MM.1S (cell line): ENCODE results near the gene MSRB1.
"Not testable (repeated sequence)": the region's sequence is repeated elsewhere in the genome, so short reads cannot be mapped to it uniquely, and the experiment has no call there.

Source experiments
- DNase-seq: peaks from one replicate; pipeline ENCODE4 v3.0.0-alpha.2; 2015
- H2AFZ ChIP-seq: fragments of 300-600 bp; sonication (generic); 2 replicates; pipeline ENCODE4 v1.6.0; 2016; ENCODE audit warnings: antibody characterized with exemption, low read length
- H3F3A ChIP-seq: fragments of 300-600 bp; sonication (generic); 2 replicates; pipeline ENCODE4 v1.6.1; 2016; ENCODE audit warnings: mild to moderate bottlenecking, antibody characterized with exemption, low read length, moderate library complexity, mixed read lengths; ENCODE audit not compliant: insufficient read depth
- H3K27ac ChIP-seq: fragments of 300-600 bp; sonication (generic); 2 replicates; pipeline ENCODE4 v1.5.1; 2016; ENCODE audit warnings: mild to moderate bottlenecking, low read length
- H3K27me3 ChIP-seq: fragments of 300-600 bp; sonication (generic); replicated peaks from 2 replicates; pipeline ENCODE4 v1.6.0; 2016; ENCODE audit warnings: low read length; ENCODE audit not compliant: insufficient read depth
- H3K36me3 ChIP-seq: fragments of 300-600 bp; sonication (generic); replicated peaks from 2 replicates; pipeline ENCODE4 v1.6.1; 2016; ENCODE audit warnings: mild to moderate bottlenecking, low read length, mixed read lengths; ENCODE audit not compliant: insufficient read depth
- H3K4me1 ChIP-seq: fragments of 300-600 bp; sonication (generic); 2 replicates; pipeline ENCODE4 v1.6.1; 2016; ENCODE audit warnings: low read length, mixed read lengths
- H3K4me2 ChIP-seq: fragments of 300-600 bp; sonication (generic); 2 replicates; pipeline ENCODE4 v1.6.0; 2016; ENCODE audit warnings: low read depth, low read length
- H3K4me3 ChIP-seq: fragments of 300-600 bp; sonication (generic); 2 replicates; pipeline ENCODE4 v1.5.1; 2016; ENCODE audit warnings: low read length, mixed read lengths
- H3K79me2 ChIP-seq: fragments of 300-600 bp; sonication (generic); 2 replicates; pipeline ENCODE4 v1.6.1; 2016; ENCODE audit warnings: mixed run types, low read length, mixed read lengths
- H3K9ac ChIP-seq: fragments of 300-600 bp; sonication (generic); 2 replicates; pipeline ENCODE4 v1.6.1; 2016; ENCODE audit warnings: low read length, mixed read lengths
- H3K9me2 ChIP-seq: fragments of 300-600 bp; sonication (generic); replicated peaks from 2 replicates; pipeline ENCODE4 v1.6.1; 2016; ENCODE audit warnings: mild to moderate bottlenecking, low read length, mixed read lengths; ENCODE audit not compliant: insufficient read depth
- H3K9me3 ChIP-seq: fragments of 300-600 bp; sonication (generic); replicated peaks from 2 replicates; pipeline ENCODE4 v1.6.1; 2016; ENCODE audit warnings: mild to moderate bottlenecking, low read length, mixed read lengths; ENCODE audit not compliant: insufficient read depth
- H4K20me1 ChIP-seq: fragments of 300-600 bp; sonication (generic); 2 replicates; pipeline ENCODE4 v1.6.1; 2016; ENCODE audit warnings: mild to moderate bottlenecking, low read length, moderate library complexity, mixed read lengths; ENCODE audit not compliant: insufficient read depth
- EZH2 ChIP-seq: fragments of 300-600 bp; sonication (generic); optimal IDR thresholded peaks from 2 replicates; pipeline ENCODE3; 2017; ENCODE audit warnings: low read depth, mild to moderate bottlenecking, antibody characterized with exemption, low read length, mixed read lengths
- EZH2phosphoT487 ChIP-seq: fragments of 300-600 bp; sonication (generic); IDR thresholded peaks from 2 replicates; pipeline ENCODE4 v1.6.1; 2018; ENCODE audit warnings: antibody characterized with exemption, low read length
- TF ChIP-seq, protein P1 (sequence below): fragments of 300-600 bp; sonication (generic); IDR thresholded peaks from 2 replicates; pipeline ENCODE4 v1.5.1; 2016; ENCODE audit warnings: antibody characterized with exemption, low read length, mixed read lengths

Gene MSRB1

DNA sequence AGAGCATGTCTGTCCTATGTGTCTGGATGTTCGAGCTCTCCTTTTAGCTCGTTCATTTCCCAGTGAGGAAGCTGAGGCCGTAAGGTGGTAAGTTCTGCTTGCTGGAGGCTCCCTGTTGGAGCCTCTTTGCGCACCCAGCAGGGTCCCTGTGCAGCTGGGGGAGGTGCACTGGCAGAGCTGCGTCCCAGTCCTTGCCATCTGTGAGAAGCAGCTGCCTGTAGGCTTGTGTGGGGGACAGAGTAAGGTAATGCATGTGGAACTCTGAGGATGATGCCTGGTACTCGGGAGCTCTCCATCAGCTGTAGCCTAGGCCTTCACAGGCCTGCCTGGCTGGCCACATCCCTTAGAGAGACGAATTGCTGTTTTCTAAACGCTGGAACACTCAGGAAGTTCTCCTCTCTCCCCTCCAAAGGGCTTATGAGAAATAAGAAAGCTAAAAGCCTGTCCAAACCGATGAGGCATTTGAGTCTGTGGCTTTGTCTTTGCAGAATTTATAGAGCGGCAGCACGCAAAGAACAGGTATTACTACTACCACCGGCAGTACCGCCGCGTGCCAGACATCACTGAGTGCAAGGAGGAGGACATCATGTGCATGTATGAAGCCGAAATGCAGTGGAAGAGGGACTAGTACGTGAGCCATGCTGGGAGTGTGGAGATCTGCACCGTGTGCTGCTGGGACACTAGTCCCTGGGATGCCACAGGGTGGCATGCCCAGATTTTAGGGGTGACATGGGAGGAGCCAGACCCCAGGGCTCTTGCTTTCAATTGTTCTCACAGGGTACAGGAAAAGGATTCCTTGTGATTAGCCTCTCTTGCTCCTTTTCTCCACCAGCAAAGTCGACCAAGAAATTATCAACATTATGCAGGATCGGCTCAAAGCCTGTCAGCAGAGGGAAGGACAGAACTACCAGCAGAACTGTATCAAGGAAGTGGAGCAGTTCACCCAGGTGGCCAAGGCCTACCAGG lies 17.9 kb upstream of the MSRB1 start:
- peaks cover 17% of the 10 kb centered on the region for H3K36me3 ChIP-seq
- TF ChIP-seq, protein P1, sequence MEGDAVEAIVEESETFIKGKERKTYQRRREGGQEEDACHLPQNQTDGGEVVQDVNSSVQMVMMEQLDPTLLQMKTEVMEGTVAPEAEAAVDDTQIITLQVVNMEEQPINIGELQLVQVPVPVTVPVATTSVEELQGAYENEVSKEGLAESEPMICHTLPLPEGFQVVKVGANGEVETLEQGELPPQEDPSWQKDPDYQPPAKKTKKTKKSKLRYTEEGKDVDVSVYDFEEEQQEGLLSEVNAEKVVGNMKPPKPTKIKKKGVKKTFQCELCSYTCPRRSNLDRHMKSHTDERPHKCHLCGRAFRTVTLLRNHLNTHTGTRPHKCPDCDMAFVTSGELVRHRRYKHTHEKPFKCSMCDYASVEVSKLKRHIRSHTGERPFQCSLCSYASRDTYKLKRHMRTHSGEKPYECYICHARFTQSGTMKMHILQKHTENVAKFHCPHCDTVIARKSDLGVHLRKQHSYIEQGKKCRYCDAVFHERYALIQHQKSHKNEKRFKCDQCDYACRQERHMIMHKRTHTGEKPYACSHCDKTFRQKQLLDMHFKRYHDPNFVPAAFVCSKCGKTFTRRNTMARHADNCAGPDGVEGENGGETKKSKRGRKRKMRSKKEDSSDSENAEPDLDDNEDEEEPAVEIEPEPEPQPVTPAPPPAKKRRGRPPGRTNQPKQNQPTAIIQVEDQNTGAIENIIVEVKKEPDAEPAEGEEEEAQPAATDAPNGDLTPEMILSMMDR = no peak
- TF ChIP-seq EZH2phosphoT487 (no peak), EZH2 (no peak)
- DNase-seq = no peak

DNA sequence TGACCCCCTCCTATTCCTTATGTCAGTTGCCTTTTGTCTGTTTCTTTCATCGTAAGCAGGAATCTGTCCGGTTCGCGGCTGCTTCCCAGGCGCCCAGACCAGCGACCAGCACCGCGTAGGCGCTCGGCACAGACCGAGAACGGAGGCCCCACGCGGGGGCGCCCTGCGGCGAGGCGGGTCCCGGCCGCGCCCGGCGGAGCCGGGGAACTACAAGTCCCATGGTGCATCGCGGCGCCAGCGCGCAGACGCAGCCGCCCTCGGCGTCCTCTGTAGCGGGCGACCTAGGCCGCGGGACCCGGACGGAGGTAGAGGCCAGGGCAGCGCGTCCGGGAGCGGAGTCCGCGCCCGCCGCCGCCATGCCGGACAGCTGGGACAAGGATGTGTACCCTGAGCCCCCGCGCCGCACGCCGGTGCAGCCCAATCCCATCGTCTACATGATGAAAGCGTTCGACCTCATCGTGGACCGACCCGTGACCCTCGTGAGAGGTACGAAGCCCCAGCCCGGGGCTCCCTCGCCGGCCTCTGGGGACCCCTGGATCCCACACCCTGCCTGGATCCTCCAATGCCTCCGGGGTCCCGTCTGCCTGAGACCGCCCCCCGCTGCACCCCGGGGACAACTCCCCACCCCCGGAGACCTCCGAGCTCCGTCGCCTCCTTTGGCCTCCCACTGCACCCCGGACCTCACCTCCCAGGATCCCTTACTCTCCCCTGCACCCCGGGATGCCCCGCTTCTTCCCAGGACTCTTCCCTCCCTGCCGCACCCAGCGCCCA lies 16.5 kb upstream of the MSRB1 start, which contains the start of gene NDUFB10:
TSS of gene NDUFB10 (plus strand) at position 270 of the 771 bp plus-strand sequence. CDS start at position 357, 87 bp downstream.
- DNase-seq = peak; percentile 92
- H3K4me3 ChIP-seq = peak within 1 kb of the TSS; percentile 88
- H3K27me3 ChIP-seq = peaks cover 8% of the 10 kb centered on the region
- H3K9me3 ChIP-seq = no peaks in the 10 kb centered on the region
- H3K9me2 ChIP-seq = no peaks in the 10 kb centered on the region
- TF ChIP-seq EZH2phosphoT487 = no peak
- TF ChIP-seq EZH2 = no peak
- TF ChIP-seq, protein P1 = peak; percentile 80
- peaks cover 29% of the 10 kb centered on the region for H3K79me2 ChIP-seq
- peak within 1 kb of the TSS; percentile 81 for H2AFZ ChIP-seq
- H3F3A ChIP-seq = peaks cover 36% of the 10 kb centered on the region
- H3K4me1 ChIP-seq = peaks cover 15% of the 10 kb centered on the region
- H3K9ac ChIP-seq = peak within 1 kb of the TSS; percentile 91
- H3K36me3 ChIP-seq = peaks cover 17% of the 10 kb centered on the region
- H4K20me1 ChIP-seq = no peaks in the 10 kb centered on the region
- H3K27ac ChIP-seq = no peak within 1 kb of the TSS
- peak within 1 kb of the TSS; percentile 92 for H3K4me2 ChIP-seq

More for the DNA sequence above, 17.9 kb upstream of the MSRB1 start:
- Histone ChIP-seq H3K9ac (no peak overlapping the region), H3K9me3 (no peaks in the 10 kb centered on the region), H3K4me1 (peaks cover 15% of the 10 kb centered on the region), H3K4me2 (peak overlapping the region; percentile 92; the same call in 1 of the 2 replicates), H3K4me3 (peak overlapping the region; percentile 88), H3K27me3 (no peaks in the 10 kb centered on the region), H2AFZ (no peak overlapping the region), H4K20me1 (no peaks in the 10 kb centered on the region), H3F3A (peaks cover 40% of the 10 kb centered on the region), H3K9me2 (no peaks in the 10 kb centered on the region), H3K79me2 (peaks cover 42% of the 10 kb centered on the region), H3K27ac (no peak overlapping the region)

DNA sequence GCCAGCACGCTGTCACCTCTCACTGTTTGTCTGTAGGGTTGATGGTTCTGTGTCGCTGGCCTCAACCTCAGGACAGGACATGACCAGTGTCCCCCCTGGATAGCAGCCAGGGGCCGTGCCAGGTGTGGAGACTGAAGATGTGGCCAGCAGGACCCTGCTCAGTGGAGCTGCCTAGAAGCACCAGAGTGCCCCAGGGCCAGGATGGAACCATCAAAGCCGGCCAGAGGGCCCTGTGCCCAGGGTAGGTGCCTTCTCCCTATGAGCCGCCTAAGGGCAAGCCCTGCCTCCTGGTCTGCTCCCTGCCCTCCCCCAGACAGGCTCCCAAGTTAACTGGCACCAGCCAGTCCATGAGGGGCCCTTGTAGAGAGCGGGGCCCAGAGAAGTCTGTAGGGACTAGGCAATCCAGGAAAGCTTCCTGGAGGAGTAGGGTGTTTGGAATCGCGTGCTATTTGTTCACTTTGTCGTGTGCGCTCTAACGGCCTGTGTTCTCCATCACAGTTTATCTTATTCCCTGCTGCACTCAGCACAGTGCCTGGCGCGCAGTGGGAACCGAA lies 15.8 kb upstream of the MSRB1 start:
- peaks cover 12% of the 10 kb centered on the region for H3K4me1 ChIP-seq
- H2AFZ ChIP-seq = peak overlapping the region; percentile 81
- peak overlapping the region; percentile 88 for H3K4me3 ChIP-seq
- peak overlapping the region; percentile 30; the same call in 1 of the 2 replicates for H3K9ac ChIP-seq
- no peak overlapping the region for H3K27ac ChIP-seq
- no peaks in the 10 kb centered on the region for H4K20me1 ChIP-seq
- DNase-seq = peak; percentile 2
- H3F3A ChIP-seq = peaks cover 30% of the 10 kb centered on the region
- TF ChIP-seq EZH2 (no peak), EZH2phosphoT487 (no peak)
- TF ChIP-seq, protein P1 = no peak
- peaks cover 10% of the 10 kb centered on the region for H3K27me3 ChIP-seq
- H3K9me2 ChIP-seq = no peaks in the 10 kb centered on the region
- peaks cover 23% of the 10 kb centered on the region for H3K79me2 ChIP-seq
- peak overlapping the region; percentile 92 for H3K4me2 ChIP-seq
- peaks cover 14% of the 10 kb centered on the region for H3K36me3 ChIP-seq
- H3K9me3 ChIP-seq = no peaks in the 10 kb centered on the region

DNA sequence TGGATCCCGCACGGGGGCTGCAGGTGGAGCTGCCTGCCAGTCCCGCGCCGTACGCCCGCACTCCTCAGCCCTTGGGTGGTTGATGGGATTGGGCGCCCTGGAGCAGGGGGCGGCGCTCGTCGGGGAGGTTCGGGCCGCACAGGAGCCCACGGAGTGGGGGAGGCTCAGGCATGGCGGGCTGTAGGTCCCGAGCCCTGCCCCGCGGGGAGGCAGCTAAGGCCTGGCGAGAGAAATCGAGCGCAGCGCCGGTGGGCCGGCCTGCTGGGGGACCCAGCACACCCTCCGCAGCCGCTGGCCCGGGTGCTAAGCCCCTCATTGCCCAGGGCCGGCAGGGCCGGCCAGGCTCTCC lies 15.1 kb upstream of the MSRB1 start:
- not testable (repeated sequence) for H3K9ac ChIP-seq, H3K4me1 ChIP-seq, H4K20me1 ChIP-seq, DNase-seq, H3K36me3 ChIP-seq, H2AFZ ChIP-seq, H3K4me3 ChIP-seq, H3K9me2 ChIP-seq, H3K9me3 ChIP-seq, H3K27ac ChIP-seq, H3K4me2 ChIP-seq
- Histone ChIP-seq H3K27me3 (peaks cover 10% of the 10 kb centered on the region), H3K79me2 (peaks cover 17% of the 10 kb centered on the region), H3F3A (peaks cover 23% of the 10 kb centered on the region)
